ENCODE data around the gene TNS4.

TNS4 gene

DNA sequence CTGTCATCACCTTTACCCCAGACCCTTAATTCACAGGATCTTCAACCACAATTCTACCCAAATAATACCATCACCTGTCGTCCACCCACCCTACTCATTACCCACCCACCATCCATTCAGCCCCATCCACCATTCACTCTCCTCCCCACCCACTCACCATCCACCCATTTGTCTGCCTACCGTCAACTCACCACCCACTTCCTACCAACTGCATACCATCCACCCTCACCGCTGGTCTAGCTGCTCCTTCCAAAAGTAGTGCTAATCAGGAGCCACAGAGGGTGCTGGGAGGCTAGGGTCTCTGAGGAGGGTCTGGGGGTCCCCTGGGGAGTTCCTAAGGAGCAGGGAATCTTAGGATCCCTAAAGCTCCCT lies 70.2 kb downstream of the TNS4 start:
- no peak for DNase-seq

DNA sequence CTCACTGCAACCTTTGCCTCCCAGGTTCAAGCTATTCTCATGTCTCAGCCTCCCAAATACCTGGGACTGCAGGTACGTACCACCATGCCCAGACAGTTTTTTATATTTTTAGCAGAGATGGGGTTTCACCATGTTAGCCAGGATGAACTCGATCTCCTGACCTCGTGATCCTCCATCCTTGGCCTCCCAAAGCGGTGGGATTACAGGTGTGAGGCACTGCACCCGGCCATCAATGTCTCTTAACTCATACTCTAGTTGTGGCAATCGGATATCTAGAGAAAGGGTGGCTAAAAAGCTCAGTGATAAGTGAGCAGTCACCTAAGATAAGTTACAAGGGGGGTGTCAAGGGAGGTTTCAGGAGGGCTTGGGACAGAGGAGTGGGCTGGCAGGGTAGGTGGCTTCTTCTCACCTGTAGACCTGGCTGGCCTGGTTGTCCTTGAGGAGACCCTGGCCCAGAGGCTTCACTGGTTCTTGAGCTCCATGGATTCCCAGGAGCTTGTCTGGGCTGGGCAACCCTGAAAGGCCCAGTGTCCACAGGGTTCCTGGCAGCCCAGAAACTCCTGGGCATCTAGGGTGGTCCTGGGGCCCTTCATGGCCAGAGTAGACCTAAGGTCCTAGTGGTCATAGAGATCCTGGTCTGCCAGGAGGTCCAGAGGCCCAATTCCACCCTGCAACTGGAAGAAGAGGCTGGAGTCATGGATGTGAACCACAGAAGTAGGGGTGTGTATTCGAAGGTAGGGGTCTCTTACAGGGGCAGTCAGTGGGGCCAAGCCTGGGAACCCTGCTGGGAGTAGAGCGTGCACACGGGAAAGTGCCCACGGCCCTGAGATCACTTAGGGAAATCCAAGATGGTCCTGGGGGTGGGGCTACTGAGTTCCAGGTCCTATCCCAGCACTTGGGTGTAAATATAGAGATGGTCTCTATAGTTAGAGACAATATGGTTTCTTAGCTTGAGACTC lies 70.9 kb downstream of the TNS4 start:
- DNase-seq, result no peak

DNA sequence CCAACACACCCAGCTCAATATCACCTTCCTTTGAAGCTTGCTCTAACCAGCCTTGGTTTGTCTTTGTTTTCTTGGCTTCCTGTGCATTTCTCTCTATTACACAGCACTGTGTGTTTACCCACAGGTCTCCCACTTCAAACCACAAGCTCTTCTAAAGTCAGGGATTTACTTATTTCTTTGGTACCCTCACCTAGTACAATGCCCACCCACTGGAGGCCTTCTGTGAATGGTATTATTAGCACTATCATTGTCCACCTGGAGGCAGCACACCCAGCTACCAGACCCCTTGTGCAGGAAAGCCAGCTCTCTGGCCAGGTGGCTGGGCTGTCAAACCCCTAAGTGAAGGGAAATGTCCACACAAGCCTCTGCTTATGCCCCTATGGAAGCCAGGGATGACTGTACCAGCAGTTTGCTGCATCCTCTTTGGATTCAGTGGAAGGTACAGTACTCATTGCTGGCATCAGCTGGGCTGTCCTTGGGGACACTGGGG lies 74.4 kb downstream of the TNS4 start:
- peak in 1 of 2 donors; percentile 27 for DNase-seq
